Kidney capillary endothelial cell (primary cell): ENCODE results near the gene GJA4.

Experiments
- DNase-seq: peaks from one replicate; pipeline ENCODE4 v3.0.0-alpha.2; 2018; ENCODE audit warnings: low spot score

Gene GJA4

DNA sequence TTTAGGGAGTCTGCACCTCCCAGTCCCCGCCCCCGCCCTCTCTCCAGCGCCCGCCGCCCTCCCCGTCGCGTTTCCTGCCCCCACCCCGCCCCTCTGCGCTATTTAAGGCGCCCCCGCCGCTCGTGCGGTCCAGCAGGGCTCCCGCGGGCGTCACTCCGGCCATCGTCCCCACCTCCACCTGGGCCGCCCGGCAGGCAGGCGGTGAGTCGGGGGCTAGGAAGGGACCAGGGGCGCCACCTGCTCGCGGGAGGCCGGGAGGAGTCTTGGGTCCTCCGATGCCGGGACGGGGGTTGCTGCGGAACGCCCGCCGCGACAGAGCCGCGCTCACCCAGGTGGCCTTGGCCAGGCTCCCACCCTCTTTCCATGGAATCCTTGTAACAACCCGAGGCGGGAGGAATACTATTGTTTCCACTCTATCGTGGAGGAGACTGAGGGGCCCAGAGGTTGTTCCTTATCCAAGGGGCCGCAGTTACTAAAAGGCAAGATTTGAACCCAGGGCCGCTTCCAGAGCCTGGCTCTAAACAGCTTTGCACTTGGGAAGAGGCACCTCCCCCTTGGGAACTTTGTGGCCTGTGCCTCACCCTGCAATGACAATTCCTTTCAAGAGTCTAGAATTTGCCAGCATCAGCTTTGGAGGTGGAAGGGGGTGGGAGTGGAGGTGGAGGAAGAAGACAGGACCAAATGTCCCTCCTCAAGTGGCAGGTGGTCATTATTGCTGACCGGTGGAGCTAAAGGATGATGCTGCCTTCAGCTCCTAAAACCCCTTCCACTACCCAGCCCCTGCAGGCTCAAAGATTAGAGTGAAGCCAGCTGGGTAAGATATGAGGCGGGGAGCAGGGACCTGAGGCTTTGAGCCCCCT, at the start of gene GJA4:
TSS of gene GJA4 (plus strand) at position 132 of the 860 bp plus-strand sequence. CDS start 1,215 bp downstream, outside the sequence.
- no peak for DNase-seq

DNA sequence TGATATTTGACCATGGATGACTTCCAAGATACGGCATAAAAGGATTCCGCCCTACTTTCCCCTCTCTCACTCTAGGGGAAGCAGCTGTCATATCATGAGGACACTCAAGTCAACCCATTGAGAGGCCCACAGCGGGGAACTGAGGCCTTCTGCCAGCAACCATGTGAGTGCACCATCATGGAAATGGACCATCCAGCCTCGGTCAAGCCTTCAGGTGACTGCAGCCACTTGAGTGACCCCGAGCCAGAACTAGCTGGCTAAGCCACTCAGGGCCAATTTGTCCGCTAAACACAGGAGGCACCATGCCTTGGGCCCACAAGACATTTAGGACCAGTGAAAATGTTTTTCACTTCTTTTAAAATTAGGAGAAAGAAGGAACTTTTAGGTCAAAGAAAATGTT, 49.0 kb upstream of the GJA4 start:
- no peak for DNase-seq

DNA sequence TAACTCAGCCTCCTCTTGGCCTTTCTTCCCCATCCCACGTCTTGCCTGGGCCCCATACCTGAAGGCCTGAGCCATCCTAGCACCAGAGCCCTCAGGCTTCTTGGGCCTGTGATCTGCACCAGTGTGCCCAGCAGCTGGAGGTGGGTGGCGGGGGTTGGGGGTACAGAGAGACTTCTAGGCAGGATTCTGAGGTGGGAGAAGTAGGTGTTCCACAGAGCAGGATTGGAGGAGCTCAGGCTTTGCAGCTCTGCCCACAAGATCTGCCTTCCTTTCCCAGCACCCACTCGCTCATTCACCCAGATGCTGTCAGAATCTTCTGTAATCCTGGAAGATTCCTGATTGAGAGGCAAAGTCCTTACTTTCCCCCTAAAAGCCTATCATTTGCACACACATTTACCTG, 47.9 kb upstream of the GJA4 start:
- DNase-seq = no peak

GRCh38 chr1:34745666-34746065, 47.1 kb upstream of the GJA4 start:
- no peak for DNase-seq

GRCh38 chr1:34746101-34746500, 46.7 kb upstream of the GJA4 start:
- no peak for DNase-seq

DNA sequence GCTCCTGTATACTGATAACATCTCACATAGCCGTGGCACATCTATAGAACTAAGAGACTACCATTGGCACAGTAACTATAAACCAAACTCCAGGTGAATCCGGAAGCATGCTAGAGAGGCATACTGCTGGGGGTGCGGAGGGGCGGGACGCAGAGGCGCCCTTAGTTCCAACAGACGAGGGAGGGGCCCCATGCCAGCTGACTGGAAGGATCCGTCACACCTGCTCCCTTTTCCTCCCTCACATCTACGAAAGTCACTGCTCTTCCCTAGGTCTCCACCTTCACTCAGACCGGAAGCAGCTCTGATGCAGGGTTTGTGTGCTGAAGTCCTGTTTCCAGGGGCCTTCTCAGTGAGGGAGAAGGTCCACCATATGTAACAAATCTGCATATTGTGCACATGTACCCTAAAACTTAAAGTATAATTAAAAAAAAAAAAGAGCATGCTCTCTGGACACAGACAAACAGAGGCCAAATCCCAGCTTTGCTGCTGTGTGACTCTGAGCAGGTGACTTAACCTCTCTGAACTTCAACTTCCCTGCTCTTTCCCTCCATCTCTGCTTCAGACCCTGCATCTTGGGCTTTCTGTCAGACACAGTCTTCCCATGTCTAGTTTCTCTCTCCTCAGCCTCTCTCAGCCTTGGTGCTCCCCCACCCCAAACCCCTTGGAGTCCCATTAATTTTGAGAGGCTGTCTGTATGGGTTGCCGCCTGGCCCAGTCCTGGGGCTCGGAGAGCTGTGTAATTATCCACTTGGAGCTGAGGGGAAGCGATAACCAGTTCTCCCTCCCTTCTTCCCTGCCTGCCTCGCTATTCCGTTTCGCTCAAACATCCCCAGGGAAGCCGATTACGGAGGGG, 45.8 kb upstream of the GJA4 start:
- DNase-seq = no peak

GRCh38 chr1:34747638-34747941, 45.2 kb upstream of the GJA4 start:
- DNase-seq = no peak

DNA sequence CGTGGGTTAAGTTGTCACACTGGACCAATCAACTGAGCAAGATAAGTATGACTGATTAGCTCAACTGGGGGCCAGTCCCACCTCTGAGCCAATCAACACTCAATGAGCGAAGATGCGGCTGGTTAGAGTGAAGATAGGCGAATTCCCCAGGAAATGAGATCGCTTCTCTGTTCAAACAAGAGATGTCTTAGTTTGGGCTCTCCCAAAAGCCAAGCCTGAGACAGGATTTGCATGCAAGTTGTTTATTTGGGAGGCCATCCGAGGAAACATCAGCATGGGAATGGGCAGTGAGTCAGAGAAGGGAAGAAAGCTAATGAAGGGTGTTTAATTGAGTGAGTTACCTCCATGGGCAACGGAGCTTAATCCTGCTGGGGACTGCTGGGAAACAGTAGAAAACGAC, 42.8 kb upstream of the GJA4 start:
- no peak for DNase-seq

- no peak for DNase-seq
These were observed 42.2 kb upstream of the GJA4 start for GRCh38 chr1:34750610-34751009.

DNA sequence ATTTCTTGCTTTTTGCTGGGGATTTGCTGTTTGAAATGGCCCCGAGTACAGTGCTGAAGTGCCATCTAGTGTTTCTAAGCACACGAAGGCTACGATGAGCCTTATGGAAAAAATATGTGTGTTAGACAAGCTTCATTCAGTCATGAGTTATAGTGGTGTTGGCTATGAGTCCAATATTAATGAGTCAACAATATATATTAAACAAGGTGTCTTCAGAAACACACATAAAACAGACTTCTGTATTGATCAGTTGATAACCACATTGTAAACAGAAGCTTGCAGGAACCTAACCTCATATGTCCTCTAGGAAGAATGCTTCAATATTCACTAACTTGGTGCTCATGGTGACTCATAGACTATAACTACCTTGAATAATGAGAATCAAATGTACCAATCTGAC, 39.6 kb upstream of the GJA4 start:
- DNase-seq = peak; percentile 3

DNA sequence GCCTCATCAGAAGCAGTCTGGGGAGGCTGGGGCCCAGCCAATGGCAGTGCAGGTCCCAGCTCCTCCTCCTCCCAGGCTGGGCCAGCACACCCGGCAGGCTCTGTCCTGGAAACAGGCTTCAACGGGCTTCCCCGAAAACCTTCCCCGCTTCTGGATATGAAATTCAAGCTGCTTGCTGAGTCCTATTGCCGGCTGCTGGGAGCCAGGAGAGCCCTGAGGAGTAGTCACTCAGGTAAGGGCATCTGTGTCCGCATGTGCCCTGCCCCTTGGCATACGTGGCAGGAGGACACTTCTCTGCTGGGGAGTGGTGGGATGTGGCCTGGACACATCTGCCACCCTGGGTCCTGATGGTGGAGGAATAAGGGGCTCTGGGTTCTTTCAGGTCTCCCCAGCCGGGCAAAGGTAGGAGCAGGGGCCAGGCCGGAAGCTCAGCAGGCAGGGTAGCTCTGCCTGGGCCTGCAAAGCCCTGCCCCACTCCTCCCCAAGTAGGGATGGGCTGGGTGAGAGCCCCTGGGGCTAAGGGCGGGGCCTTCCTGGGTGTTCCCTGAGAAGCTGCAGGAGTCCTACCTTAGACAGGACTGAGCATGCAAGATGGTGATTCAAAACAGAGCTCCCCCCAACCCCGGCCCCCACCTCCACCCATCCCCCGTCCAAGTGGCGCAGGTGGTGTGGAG, 37.7 kb upstream of the GJA4 start, which contains the start of gene GJB5:
TSS of gene GJB5 (plus strand) at position 84 of the 674 bp plus-strand sequence. CDS start 2,284 bp downstream, outside the sequence.
- no peak for DNase-seq

DNA sequence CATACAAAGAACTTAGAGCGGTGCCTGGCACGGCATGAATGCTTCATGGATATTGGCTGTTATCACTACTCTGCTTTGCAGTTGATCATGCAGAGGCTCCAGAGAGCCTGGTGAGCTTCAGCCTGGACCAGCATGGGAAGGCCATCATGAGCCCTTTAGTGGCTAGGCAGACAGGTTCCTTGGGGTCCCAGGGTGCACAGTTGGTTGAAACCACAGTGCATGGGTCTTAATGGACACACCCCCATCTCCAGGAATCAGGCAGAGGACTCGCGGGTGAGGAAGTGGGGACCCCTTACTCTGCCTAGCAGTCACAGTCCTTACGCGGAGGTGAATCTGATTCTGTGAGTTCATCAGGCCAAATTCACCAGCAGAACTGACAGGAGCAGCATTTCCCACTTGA, 36.8 kb upstream of the GJA4 start:
- DNase-seq = no peak

DNA sequence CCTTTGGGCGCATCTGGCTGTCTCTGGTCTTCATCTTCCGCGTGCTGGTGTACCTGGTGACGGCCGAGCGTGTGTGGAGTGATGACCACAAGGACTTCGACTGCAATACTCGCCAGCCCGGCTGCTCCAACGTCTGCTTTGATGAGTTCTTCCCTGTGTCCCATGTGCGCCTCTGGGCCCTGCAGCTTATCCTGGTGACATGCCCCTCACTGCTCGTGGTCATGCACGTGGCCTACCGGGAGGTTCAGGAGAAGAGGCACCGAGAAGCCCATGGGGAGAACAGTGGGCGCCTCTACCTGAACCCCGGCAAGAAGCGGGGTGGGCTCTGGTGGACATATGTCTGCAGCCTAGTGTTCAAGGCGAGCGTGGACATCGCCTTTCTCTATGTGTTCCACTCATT, 35.4 kb upstream of the GJA4 start:
- no peak for DNase-seq

GRCh38 chr1:34758751-34759150, 34.0 kb upstream of the GJA4 start:
- DNase-seq = no peak

DNA sequence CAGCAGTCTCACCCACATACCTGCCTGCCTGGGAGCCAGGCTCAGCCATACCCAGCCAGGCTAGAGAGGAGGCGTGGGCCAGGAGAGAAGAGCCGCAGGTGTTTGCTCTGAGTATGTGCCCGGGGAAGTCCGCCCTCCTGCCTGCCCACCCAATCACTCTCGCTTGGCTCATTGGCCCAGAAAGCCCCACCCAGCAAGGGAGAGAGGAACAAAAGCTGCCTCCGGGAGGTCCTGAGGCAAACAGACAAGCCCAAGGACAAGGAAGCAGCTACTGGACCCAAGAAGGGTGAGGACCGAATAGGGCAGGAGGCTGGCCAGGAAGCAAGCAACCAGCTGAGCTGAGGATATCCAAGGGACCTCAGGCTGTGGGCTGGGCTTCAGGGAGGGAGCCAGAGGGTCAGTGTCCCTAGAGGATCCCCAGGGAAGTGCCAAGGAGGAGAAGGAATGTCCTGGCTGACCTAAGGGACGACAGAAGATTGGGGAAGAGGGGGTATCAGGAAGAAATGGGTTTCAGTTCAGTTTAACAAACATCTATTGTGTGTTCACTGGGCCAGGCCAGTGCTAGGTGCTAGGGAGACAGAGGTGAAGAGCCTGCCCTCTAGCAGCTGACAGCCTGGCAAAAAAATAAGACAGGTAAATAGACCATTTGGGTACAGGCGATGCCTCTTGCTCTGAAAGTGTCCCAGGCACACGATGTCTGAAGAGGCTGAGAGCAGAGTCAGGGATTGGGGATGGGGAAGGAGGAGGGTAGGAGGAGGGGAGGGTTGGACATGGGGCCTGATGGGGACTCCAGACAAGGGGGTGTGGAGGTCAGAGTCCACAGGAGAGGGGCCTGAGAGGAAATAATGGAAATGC, 33.1 kb upstream of the GJA4 start, which contains the start of gene GJB4:
TSS of gene GJB4 (plus strand) at position 238 of the 855 bp plus-strand sequence. CDS start 1,515 bp downstream, outside the sequence.
- DNase-seq = no peak

DNA sequence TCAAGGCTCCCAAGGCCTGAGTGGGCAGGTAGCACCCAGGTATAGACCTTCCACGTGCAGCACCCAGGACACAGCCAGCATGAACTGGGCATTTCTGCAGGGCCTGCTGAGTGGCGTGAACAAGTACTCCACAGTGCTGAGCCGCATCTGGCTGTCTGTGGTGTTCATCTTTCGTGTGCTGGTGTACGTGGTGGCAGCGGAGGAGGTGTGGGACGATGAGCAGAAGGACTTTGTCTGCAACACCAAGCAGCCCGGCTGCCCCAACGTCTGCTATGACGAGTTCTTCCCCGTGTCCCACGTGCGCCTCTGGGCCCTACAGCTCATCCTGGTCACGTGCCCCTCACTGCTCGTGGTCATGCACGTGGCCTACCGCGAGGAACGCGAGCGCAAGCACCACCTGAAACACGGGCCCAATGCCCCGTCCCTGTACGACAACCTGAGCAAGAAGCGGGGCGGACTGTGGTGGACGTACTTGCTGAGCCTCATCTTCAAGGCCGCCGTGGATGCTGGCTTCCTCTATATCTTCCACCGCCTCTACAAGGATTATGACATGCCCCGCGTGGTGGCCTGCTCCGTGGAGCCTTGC, 31.5 kb upstream of the GJA4 start:
- DNase-seq = no peak

DNA sequence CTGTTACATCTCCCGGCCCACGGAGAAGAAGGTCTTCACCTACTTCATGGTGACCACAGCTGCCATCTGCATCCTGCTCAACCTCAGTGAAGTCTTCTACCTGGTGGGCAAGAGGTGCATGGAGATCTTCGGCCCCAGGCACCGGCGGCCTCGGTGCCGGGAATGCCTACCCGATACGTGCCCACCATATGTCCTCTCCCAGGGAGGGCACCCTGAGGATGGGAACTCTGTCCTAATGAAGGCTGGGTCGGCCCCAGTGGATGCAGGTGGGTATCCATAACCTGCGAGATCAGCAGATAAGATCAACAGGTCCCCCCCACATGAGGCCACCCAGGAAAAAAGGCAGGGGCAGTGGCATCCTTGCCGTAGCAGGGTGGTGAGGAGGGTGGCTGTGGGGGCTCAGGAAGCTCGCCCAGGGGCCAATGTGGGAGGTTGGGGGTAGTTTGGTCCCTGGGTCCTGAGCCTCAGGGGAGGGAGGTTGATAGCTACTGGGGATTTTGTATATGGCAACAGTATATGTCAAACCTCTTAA, 31.0 kb upstream of the GJA4 start:
- DNase-seq = no peak

DNA sequence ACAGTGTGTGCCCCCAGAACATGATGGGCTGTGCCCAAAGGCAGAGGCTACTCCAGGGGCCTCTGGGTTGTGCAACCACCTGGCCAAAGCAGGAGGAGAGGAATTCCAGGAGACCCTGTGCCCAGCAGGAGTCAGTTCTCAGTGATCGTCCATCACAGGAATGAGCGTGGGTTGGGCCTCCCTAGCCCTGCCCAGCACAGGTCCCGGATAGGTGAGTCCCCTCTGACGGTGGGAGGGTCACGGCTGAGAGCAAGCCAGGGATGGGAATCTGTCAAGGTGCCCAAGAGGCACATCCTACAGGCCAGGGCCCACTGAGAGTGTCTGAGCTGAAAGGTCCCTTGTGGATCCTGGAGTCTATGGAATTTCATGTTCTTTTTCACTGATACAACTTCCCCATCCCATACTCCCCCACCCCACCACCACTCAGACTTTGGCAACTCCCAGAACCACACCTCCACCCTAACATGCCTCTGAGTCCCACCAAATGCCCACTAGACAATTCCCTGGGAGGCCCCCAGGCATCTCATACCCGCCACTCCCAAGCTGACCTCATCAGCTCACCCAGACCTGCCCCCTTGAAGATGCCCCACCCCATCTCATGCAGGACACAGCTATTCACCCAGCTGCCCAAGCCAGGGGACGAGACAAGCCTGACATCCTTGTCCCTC, 30.2 kb upstream of the GJA4 start:
- no peak for DNase-seq

- DNase-seq = peak; percentile 65
These were observed 29.5 kb upstream of the GJA4 start for GRCh38 chr1:34763142-34763781.

- DNase-seq = no peak
These were observed 23.9 kb upstream of the GJA4 start for GRCh38 chr1:34768856-34769255.
